HG03520 (cell line): ENCODE results near the gene CMTM1.
A peak's percentile ranks its signal among the peaks of the same experiment; 100 is the strongest.
"Not testable (repeated sequence)": the region's sequence is repeated elsewhere in the genome, so short reads cannot be mapped to it uniquely, and the experiment has no call there.

ENCODE experiments used
- ATAC-seq: cut with Tn5 transposase; IDR thresholded peaks from one replicate; pipeline ENCODE4 v1.9.1; 2021; ENCODE audit warnings: mild to moderate bottlenecking, moderate library complexity; ENCODE audit not compliant: unreplicated experiment

Gene CMTM1

GRCh38 chr16:66588981-66589713, 22.9 kb downstream of the CMTM1 start:
- peak; percentile 65 for ATAC-seq

DNA sequence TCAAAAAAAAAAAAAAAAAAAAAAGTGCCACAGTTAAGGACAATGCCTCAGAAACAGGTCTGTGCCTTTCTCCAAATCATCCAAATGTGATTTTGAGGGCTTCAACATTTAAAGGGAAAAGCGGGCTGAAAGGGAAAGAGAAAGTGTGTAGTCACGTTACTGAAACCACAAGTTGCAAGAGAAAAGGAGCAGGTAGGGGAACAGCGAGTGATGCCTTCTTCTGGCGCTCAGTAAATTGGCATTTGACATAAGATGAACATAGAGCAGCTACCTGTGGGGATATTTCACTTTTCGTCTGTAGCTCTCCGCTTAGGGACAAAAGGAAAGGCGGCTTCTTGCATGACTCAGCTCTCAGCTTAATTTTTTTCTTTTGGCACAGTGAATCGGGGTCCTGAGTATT, 24.1 kb downstream of the CMTM1 start:
- ATAC-seq, result no peak

DNA sequence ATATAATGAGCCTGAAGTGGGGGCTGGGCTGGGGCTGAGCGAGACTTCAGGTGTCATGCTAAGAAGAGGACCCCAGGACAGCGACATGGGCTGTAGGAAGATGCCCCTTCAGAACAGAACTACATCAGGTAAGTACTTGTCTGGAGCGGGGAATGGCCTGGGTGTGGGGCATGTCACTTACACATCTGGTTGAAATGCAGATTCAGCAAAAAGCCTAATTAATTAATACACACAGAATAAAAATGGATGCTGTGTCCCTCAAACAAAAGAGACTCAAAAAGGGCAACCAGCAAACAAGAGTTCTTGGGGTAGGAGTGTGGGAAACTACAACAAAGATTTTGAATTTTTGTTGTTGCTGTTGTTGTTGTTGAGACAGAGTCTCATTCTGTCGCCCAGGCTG, 24.8 kb downstream of the CMTM1 start:
- ATAC-seq, result no peak

- no peak for ATAC-seq
These were observed 26.0 kb downstream of the CMTM1 start for GRCh38 chr16:66592241-66592640.

DNA sequence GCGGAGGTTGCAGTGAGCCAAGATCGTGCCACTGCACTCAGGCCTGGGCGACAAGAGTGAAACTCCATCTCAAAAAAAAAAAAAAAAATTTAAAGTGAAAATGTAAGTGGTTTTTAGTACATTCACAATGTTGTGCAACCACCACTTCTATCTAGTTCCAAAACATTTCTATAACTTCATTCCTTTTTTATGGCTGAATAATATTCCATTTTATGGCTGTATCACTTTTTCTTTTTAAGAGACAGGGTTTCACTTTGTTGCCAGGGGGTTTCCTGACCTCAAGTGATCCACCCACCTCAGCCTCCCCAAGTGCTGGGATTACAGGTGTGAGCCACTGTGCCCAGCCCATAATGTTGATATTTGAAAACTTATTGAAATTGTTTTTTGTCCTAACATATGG, 26.6 kb downstream of the CMTM1 start:
- no peak for ATAC-seq

DNA sequence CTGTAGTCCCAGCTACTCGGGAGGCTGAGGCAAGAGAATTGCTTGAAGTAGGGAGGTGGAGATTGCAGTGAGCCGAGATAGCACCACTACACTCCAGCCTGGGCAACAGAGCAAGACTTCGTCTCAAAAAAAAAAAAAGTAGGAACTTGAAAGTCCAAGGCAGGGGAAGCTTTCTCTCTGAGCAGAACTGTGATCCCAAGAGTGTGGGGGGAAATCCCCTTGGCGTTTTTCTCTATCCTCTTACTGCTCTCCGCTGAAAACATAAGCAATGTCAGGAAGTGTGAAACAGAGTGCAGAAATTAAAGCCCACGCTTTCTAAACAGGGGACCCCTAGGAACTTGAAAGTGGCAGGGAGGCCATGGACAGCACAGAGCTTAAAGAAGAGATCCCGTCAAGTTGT, 28.5 kb downstream of the CMTM1 start:
- no peak for ATAC-seq

DNA sequence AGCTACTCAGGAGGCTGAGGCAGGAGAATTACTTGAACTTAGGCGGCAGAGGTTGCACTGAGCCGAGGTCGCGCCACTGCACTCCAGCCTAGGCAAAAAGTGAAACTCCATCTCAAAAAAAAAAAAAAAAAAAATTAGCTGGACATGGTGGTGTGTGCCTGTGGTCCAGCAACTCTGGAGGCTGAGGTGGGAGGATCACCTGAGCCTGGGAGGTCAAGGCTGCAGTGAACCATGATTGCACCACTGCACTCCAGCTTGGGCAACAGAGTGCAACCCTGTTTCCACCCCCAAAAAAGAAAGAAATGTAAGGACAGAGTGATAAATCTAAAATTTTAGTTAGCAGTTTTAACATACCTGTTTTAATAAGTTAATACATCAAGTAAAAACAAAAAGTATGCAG, 30.3 kb downstream of the CMTM1 start:
- ATAC-seq, result not testable (repeated sequence)

DNA sequence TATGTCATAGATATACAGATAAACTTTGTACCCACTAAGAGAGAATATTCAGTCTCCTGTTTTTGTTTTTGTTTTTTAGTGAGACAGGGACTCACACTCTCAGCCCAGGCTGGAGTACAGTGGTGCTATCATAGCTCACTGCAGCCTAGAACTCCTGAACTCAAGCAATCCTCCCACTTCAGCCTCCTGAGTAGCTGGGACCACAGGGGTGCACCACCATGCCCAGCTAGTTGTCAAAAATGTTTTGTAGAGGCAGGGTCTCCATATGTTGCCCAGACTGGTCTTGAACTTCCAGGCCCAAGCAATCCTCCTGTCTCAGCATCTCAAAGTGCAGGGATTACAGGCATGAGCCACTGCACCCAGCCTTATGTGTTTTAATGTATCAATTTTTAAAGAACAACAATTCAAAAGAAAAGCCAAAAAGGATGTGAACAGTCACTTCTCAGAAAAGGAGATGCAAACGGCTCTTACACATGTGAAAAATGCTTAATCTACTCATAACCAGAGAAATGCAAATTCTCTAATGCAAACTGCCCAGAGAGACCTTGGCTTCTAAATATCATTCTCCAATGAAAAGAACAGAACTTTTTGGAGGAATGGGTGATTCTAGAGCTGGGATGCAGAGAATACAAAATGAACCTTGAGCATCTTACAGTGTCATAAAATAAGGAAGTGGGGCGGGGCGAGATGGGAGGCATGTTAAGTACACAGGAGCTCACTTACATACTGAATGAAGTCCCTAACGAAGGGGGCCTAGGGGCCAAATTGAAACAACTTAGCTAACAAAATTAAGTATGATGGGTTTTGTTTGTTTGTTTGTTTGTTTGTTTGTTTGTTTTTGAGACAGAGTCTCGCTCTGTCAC, 31.0 kb downstream of the CMTM1 start:
- ATAC-seq, result no peak

DNA sequence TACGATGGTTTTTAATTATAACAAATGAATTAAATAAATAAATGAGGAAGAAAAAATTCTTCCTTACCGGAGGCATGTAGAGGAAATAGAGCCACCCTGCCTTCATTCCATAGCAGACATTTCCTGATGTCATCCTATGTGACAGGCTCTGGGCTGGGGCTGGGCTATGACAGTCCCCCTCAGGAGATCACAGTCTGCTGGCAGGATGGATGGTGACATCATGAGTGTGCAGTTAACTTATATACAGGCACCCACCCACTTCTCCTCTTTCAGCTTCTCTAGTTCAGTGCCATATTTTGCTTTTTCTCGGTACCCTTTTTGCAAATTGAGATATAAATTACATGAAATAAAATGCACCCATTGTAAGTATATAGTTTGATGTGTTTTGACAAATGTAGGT, 31.9 kb downstream of the CMTM1 start:
- ATAC-seq, result no peak

GRCh38 chr16:66599726-66600125, 33.5 kb downstream of the CMTM1 start:
- ATAC-seq, result no peak

DNA sequence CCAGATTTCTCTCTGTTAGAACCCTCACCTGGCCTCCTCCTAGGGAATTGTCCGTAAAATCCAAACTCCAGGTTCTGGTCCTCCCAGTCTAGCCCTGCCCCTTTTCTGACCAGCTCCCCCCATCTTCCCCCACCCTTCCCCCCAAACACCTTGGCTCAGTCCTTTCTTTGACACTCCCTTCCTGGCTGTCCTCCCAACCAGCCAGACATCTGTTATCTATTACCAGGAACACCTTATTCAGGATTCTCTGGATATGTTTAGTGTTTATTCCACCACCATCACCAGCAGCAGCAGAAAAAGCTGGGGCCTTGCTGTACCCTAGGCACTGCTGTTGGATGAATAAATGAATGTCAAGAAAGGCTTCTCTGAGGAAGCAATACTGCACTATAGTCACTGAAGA, 34.2 kb downstream of the CMTM1 start:
- ATAC-seq, result no peak

- no peak for ATAC-seq
These were observed 35.2 kb downstream of the CMTM1 start for GRCh38 chr16:66601471-66601870.

- no peak for ATAC-seq
These were observed 37.5 kb downstream of the CMTM1 start for GRCh38 chr16:66603537-66604375.

DNA sequence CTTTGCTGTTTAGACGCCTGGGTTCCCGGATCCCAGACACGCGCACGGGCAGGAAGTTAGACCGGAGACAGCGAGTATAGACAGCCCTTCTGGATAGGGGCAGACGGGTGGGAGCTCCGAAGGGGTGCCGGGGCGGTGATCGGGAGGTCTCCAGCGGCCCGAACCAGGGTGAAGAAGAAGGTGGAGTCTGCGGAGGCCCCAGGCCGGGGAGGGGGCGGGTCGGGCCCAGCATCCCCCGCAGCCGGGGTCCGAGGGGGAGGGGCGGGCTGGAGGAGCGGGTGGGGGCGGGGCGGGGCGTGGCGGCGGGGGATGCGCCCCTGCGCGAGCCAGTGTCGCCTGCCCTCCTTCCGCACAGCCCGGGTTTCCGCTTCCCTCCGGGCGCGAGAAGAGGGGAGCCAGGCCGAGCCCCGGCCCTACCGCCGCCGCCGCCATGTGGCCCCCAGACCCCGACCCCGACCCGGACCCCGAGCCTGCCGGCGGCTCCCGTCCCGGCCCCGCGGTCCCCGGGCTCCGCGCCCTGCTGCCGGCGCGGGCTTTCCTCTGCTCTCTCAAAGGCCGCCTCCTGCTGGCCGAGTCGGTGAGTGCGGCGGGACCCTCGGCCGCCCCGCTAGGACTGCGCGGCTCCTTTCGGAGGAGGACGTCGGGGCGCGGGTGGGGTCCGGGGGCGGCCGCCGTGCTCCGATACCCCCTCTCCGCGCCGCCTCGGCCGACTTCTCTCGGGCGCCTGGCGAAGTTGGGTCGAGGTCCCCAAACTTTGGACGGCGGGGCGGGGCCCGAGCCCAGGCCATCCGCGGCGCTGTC, 38.3 kb downstream of the CMTM1 start, which contains the start of gene CMTM3:
Gene CMTM3 (plus strand): TSS at position 329 of the 801 bp plus-strand sequence. CDS start 102 bp downstream, at position 431.
- ATAC-seq, result peak; percentile 64

GRCh38 chr16:66605177-66605978, 39.1 kb downstream of the CMTM1 start:
- ATAC-seq, result peak; percentile 22

DNA sequence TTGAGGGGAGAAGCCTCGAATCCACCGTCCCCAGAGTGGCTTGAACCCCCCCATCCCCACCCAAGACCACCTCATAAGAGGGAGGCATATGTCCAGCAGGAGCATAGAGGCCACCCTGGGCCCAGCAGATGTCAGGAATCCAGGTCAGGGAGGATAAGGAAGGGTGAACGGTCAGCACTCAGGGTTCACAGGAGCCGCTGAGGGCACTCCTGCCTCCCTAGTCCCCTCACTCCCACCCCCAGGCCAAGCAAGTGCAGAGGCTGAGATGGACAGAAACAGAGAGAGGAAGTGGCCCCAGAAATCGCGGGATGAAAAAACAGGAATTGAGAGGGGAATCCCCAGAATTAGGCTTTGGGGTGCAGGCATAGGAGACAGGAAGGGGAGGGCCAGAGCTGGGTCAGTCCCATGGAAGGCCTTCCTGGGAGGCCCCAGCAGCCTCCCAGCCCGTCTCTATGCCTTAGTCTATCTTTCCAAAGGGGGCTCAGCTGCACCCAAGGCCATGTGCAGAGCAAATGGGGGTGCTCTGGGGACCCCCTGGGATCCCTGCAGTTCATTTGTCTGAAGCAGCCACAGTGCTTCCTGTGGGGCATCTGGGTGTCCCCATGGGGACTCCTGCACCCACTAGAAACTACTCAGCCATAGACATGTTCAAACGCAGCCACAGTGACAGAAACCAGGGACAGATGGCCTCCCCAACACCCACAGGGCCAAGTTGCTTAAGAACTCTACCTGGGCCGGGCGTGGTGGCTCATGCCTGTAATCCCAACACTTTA, 39.9 kb downstream of the CMTM1 start:
- no peak for ATAC-seq

GRCh38 chr16:66608241-66609138, 42.3 kb downstream of the CMTM1 start:
- peak; percentile 40 for ATAC-seq

GRCh38 chr16:66609139-66609510, 42.9 kb downstream of the CMTM1 start:
- ATAC-seq, result no peak
